SK-N-SH (cell line): ENCODE measurements around the gene LPCAT2. TPM values are rescaled to one million over a fixed set of nuclear protein-coding genes. Genes with fewer than 3 reads are reported as not detected.

Source experiments
- CTCF ChIA-PET: fragments of 300-600, 350-600 bp; formaldehyde crosslinking; extraction: SDS; loops from one replicate; lab custom pipeline; 2021; lab: Yijun Ruan, JAX
- POLR2A ChIA-PET: fragments of 350-600 bp; sonication (Branson Sonifier 250); formaldehyde crosslinking; extraction: SDS; loops from one replicate; lab custom pipeline; 2020; ENCODE audit warnings: antibody characterized with exemption, inconsistent platforms; lab: Yijun Ruan, JAX
- DNase-seq: peaks from one replicate; pipeline ENCODE4 v3.0.0; 2012
- H2AFZ ChIP-seq: fragments of 200-600 bp; sonication (generic); 2 replicates; pipeline ENCODE4 v1.8.1; 2016; ENCODE audit warnings: antibody characterized with exemption, mild to moderate bottlenecking, low read depth
- H3F3A ChIP-seq: fragments of 200-600 bp; sonication (generic); replicated peaks from 2 replicates; pipeline ENCODE3; 2016; ENCODE audit warnings: antibody characterized with exemption, mild to moderate bottlenecking; ENCODE audit not compliant: insufficient read depth
- H3K27ac ChIP-seq, 2 experiments: fragments of 200-500 bp in 1 of 2; fragments of 200-600 bp in 1 of 2; sonication (Bioruptor generic) in 1 of 2; sonication (generic), shearing (Covaris generic) in 1 of 2; 2 replicates each; pipeline versions ENCODE4 v1.5.1 to v1.6.1; 2014 to 2016; ENCODE audit warnings: low read depth in 2 of 2, inconsistent platforms in 1 of 2, low read length in 1 of 2, mild to moderate bottlenecking in 1 of 2, mixed read lengths in 1 of 2
- H3K27me3 ChIP-seq: fragments of 200-600 bp; sonication (generic), shearing (Covaris generic); 2 replicates; pipeline ENCODE4 v1.6.1; 2016; ENCODE audit warnings: mixed run types; ENCODE audit not compliant: insufficient read depth
- H3K36me3 ChIP-seq, 2 experiments: fragments of 200-500 bp in 1 of 2; fragments of 200-600 bp in 1 of 2; sonication (Bioruptor generic) in 1 of 2; sonication (generic) in 1 of 2; replicated peaks in 1 of 2; 2 replicates each; pipeline versions ENCODE3 to v1.5.1; 2014 to 2016; ENCODE audit warnings: low read length in 1 of 2, mild to moderate bottlenecking in 1 of 2; ENCODE audit not compliant: insufficient read depth in 2 of 2, control insufficient read depth in 1 of 2
- H3K4me1 ChIP-seq, 2 experiments: fragments of 200-500 bp in 1 of 2; fragments of 200-600 bp in 1 of 2; sonication (Bioruptor generic) in 1 of 2; sonication (generic), shearing (Covaris generic) in 1 of 2; 2 replicates each; pipeline versions ENCODE4 v1.5.1 to v1.6.1; 2014 to 2016; ENCODE audit warnings: low read depth in 1 of 2, low read length in 1 of 2, mixed run types in 1 of 2; ENCODE audit not compliant: insufficient read depth in 2 of 2, control insufficient read depth in 1 of 2
- H3K4me2 ChIP-seq: fragments of 200-600 bp; sonication (generic), shearing (Covaris generic); 2 replicates; pipeline ENCODE4 v1.6.1; 2017; ENCODE audit warnings: mixed run types
- H3K4me3 ChIP-seq, 2 experiments: fragments of 200-500 bp in 1 of 2; fragments of 200-600 bp in 1 of 2; sonication (Bioruptor generic) in 1 of 2; sonication (generic), shearing (Covaris generic) in 1 of 2; 2 replicates each; pipeline versions ENCODE4 v1.5.1 to v1.8.1; 2014 to 2016; ENCODE audit warnings: low read depth in 2 of 2, inconsistent platforms in 1 of 2, low read length in 1 of 2, mild to moderate bottlenecking in 1 of 2, mixed read lengths in 1 of 2, moderate library complexity in 1 of 2
- H3K79me2 ChIP-seq: fragments of 200-600 bp; sonication (generic); 2 replicates; pipeline ENCODE4 v1.8.1; 2017; ENCODE audit warnings: mild to moderate bottlenecking; ENCODE audit not compliant: insufficient read depth
- H3K9ac ChIP-seq: fragments of 200-600 bp; sonication (generic); 2 replicates; pipeline ENCODE4 v1.6.1; 2017; ENCODE audit warnings: mixed run types
- H3K9me2 ChIP-seq: fragments of 200-600 bp; sonication (generic); 2 replicates; pipeline ENCODE4 v1.6.1; 2017; ENCODE audit warnings: mixed run types
- H3K9me3 ChIP-seq: fragments of 200-600 bp; sonication (generic); 2 replicates; pipeline ENCODE4 v1.6.1; 2017; ENCODE audit warnings: mixed run types, mild to moderate bottlenecking, moderate library complexity
- H4K20me1 ChIP-seq: fragments of 200-600 bp; sonication (generic); 2 replicates; pipeline ENCODE4 v1.6.1; 2017; ENCODE audit warnings: mild to moderate bottlenecking, mixed run types; ENCODE audit not compliant: insufficient read depth
- ELF1 ChIP-seq: IDR thresholded peaks from 2 replicates; pipeline ENCODE4 v1.4.0; 2012
- EP300 ChIP-seq, 2 experiments: IDR thresholded peaks; 2 replicates each; pipeline versions ENCODE4 v1.4.0 to v1.6.1; 2012; ENCODE audit warnings: borderline replicate concordance in 1 of 2, low read depth in 1 of 2, low read length in 1 of 2
- EZH2phosphoT487 ChIP-seq: fragments of 200-600 bp; sonication (generic); IDR thresholded peaks from 2 replicates; pipeline ENCODE4 v1.6.1; 2017; ENCODE audit warnings: low read depth, mixed run types, mild to moderate bottlenecking, antibody characterized with exemption, moderate library complexity, borderline replicate concordance
- FOSL2 ChIP-seq: IDR thresholded peaks from 2 replicates; pipeline ENCODE4 v1.4.0; 2012; ENCODE audit warnings: low read depth, mild to moderate bottlenecking, moderate library complexity, borderline replicate concordance
- FOXJ3 ChIP-seq: sonication (generic); formaldehyde crosslinking; IDR thresholded peaks from 2 replicates; pipeline ENCODE4 v1.5.1; 2020; ENCODE audit warnings: mild to moderate bottlenecking, missing genetic modification reagents
- FOXM1 ChIP-seq: IDR thresholded peaks from 2 replicates; pipeline ENCODE4 v1.4.0; 2012; ENCODE audit warnings: low read depth, mild to moderate bottlenecking
- GABPA ChIP-seq: IDR thresholded peaks from 2 replicates; pipeline ENCODE4 v1.4.0; 2012; ENCODE audit warnings: low read depth, mild to moderate bottlenecking
- GATA2 ChIP-seq: sonication (generic); formaldehyde crosslinking; IDR thresholded peaks from 2 replicates; pipeline ENCODE4 v1.5.0; 2020; ENCODE audit warnings: mild to moderate bottlenecking, missing genetic modification reagents
- JUND ChIP-seq: IDR thresholded peaks from 2 replicates; pipeline ENCODE4 v1.4.0; 2012
- MAX ChIP-seq: IDR thresholded peaks from 2 replicates; pipeline ENCODE4 v1.4.0; 2012; ENCODE audit warnings: low read depth
- MEF2A ChIP-seq: IDR thresholded peaks from 2 replicates; pipeline ENCODE4 v1.4.0; 2012; ENCODE audit warnings: low read depth, borderline replicate concordance
- MXI1 ChIP-seq: IDR thresholded peaks from 2 replicates; pipeline ENCODE4 v1.6.1; 2012; ENCODE audit warnings: mild to moderate bottlenecking, low read depth, low read length, improper control_type of control experiment
- NFIC ChIP-seq: IDR thresholded peaks from 2 replicates; pipeline ENCODE4 v1.4.0; 2012; ENCODE audit warnings: borderline replicate concordance
- NRF1 ChIP-seq: IDR thresholded peaks from 2 replicates; pipeline ENCODE4 v1.6.1; 2012; ENCODE audit warnings: low read depth, mild to moderate bottlenecking, low read length
- PBX3 ChIP-seq: IDR thresholded peaks from 2 replicates; pipeline ENCODE4; 2012
- POLR2AphosphoS5 ChIP-seq: IDR thresholded peaks from 2 replicates; pipeline ENCODE4 v1.6.1; 2012; ENCODE audit warnings: low read depth, low read length
- RAD21 ChIP-seq: IDR thresholded peaks from 2 replicates; pipeline ENCODE4 v1.6.1; 2012; ENCODE audit warnings: mild to moderate bottlenecking, low read length
- RXRA ChIP-seq: IDR thresholded peaks from 2 replicates; pipeline ENCODE4 v1.4.0; 2012; ENCODE audit warnings: low read depth, mild to moderate bottlenecking, borderline replicate concordance
- SIN3A ChIP-seq: IDR thresholded peaks from 2 replicates; pipeline ENCODE4 v1.6.1; 2012; ENCODE audit warnings: low read depth, mild to moderate bottlenecking, low read length, moderate library complexity, borderline replicate concordance
- SMC3 ChIP-seq: IDR thresholded peaks from 2 replicates; pipeline ENCODE4 v1.6.1; 2012; ENCODE audit warnings: low read depth, low read length, improper control_type of control experiment
- TAF1 ChIP-seq: IDR thresholded peaks from 2 replicates; pipeline ENCODE4 v1.6.1; 2012; ENCODE audit warnings: low read depth, mild to moderate bottlenecking, low read length, moderate library complexity, borderline replicate concordance
- TCF12 ChIP-seq: IDR thresholded peaks from 2 replicates; pipeline ENCODE4 v1.4.0; 2012
- TEAD4 ChIP-seq: IDR thresholded peaks from 2 replicates; pipeline ENCODE4 v1.4.0; 2012; ENCODE audit warnings: mild to moderate bottlenecking, borderline replicate concordance; ENCODE audit not compliant: insufficient read depth
- USF1 ChIP-seq: IDR thresholded peaks from 2 replicates; pipeline ENCODE4 v1.4.0; 2012; ENCODE audit warnings: low read depth, borderline replicate concordance
- YY1 ChIP-seq: IDR thresholded peaks from 2 replicates; pipeline ENCODE4 v1.4.0; 2012; ENCODE audit warnings: low read depth, mild to moderate bottlenecking
- WGBS: methylation state at CpG from one replicate; pipeline ENCODE4 v1.1.6; 2017; ENCODE audit warnings: low lambda C conversion rate; 5-methylcytosine and 5-hydroxymethylcytosine counted together
- polyA plus RNA-seq, 3 experiments: library from polyadenylated mRNA; depleted of rRNA; stranded (reverse); fragments of >200 nt; gene quantifications; 2 replicates each; pipeline ENCODE4 v1.2.3, GENCODE V29; 2012
- TF ChIP-seq, protein P1 (sequence below): fragments of 200-600 bp; sonication (generic); IDR thresholded peaks from 2 replicates; pipeline ENCODE4 v1.6.1; 2017; ENCODE audit warnings: antibody characterized with exemption, mild to moderate bottlenecking, moderate library complexity
- TF ChIP-seq, protein P2 (sequence below): fragments of 150-350 bp; IDR thresholded peaks from 2 replicates; pipeline ENCODE4 v1.6.1; 2017; ENCODE audit warnings: antibody characterized with exemption, low read length, low read depth, borderline replicate concordance
- TF ChIP-seq, protein P3 (sequence below): IDR thresholded peaks from 2 replicates; pipeline ENCODE4 v1.4.0; 2012; ENCODE audit warnings: low read depth, borderline replicate concordance

Gene LPCAT2
- polyA plus RNA-seq, 1 of the 3 experiments (the other 2 are of a cell fraction) = 9.1 TPM

GRCh38 chr16:55542459-55543082, 33.7 kb downstream of the LPCAT2 start:
- peak overlapping the region in 1 of 2 experiments; percentile 65; a peak in 3 of 4 replicates for H3K27ac ChIP-seq
- WGBS = 88% methylated on average over 1 of the region's 1 CpG
- CTCF ChIA-PET = interaction anchor here (1.4 to 8.9 kb wide), 2 partner anchors 47 to 78 kb away, joined by 5 to 115 read pairs; no protein-coding TSS in a partner anchor
- TF ChIP-seq TCF12 (peak; percentile 57; the same call in 1 of the 2 replicates), SIN3A (no peak), JUND (peak; percentile 82), TAF1 (no peak), RXRA (no peak), YY1 (no peak), TEAD4 (no peak), POLR2AphosphoS5 (no peak), FOXJ3 (CRISPR knock-in tag) (no peak), EP300 (IDR thresholded peaks at IDR 0.05; ENCODE audit: borderline replicate concordance in 1 of 2, low read depth in 1 of 2, low read length in 1 of 2) (peak in 1 of 2 experiments; percentile 27; a peak in 1 of 4 replicates), USF1 (no peak), MAX (no peak), NFIC (peak; percentile 36; the same call in 1 of the 2 replicates), EZH2phosphoT487 (no peak), MXI1 (no peak), PBX3 (peak; percentile 94), FOSL2 (peak; percentile 85), ELF1 (no peak), GATA2 (CRISPR knock-in tag) (no peak), SMC3 (no peak), MEF2A (no peak), GABPA (no peak), NRF1 (no peak), FOXM1 (no peak), RAD21 (no peak)
- TF ChIP-seq, protein P1, sequence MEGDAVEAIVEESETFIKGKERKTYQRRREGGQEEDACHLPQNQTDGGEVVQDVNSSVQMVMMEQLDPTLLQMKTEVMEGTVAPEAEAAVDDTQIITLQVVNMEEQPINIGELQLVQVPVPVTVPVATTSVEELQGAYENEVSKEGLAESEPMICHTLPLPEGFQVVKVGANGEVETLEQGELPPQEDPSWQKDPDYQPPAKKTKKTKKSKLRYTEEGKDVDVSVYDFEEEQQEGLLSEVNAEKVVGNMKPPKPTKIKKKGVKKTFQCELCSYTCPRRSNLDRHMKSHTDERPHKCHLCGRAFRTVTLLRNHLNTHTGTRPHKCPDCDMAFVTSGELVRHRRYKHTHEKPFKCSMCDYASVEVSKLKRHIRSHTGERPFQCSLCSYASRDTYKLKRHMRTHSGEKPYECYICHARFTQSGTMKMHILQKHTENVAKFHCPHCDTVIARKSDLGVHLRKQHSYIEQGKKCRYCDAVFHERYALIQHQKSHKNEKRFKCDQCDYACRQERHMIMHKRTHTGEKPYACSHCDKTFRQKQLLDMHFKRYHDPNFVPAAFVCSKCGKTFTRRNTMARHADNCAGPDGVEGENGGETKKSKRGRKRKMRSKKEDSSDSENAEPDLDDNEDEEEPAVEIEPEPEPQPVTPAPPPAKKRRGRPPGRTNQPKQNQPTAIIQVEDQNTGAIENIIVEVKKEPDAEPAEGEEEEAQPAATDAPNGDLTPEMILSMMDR = no peak
- TF ChIP-seq, protein P2, sequence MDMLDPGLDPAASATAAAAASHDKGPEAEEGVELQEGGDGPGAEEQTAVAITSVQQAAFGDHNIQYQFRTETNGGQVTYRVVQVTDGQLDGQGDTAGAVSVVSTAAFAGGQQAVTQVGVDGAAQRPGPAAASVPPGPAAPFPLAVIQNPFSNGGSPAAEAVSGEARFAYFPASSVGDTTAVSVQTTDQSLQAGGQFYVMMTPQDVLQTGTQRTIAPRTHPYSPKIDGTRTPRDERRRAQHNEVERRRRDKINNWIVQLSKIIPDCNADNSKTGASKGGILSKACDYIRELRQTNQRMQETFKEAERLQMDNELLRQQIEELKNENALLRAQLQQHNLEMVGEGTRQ = no peak
- TF ChIP-seq, protein P3, sequence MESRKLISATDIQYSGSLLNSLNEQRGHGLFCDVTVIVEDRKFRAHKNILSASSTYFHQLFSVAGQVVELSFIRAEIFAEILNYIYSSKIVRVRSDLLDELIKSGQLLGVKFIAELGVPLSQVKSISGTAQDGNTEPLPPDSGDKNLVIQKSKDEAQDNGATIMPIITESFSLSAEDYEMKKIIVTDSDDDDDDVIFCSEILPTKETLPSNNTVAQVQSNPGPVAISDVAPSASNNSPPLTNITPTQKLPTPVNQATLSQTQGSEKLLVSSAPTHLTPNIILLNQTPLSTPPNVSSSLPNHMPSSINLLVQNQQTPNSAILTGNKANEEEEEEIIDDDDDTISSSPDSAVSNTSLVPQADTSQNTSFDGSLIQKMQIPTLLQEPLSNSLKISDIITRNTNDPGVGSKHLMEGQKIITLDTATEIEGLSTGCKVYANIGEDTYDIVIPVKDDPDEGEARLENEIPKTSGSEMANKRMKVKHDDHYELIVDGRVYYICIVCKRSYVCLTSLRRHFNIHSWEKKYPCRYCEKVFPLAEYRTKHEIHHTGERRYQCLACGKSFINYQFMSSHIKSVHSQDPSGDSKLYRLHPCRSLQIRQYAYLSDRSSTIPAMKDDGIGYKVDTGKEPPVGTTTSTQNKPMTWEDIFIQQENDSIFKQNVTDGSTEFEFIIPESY = no peak

More at GRCh38 chr16:55542459-55543082, 33.7 kb downstream of the LPCAT2 start:
- no peak overlapping the region for H2AFZ ChIP-seq
- no peaks in the 10 kb centered on the region for H3K9me2 ChIP-seq
- H3K4me3 ChIP-seq = no peak overlapping the region
- no peak for DNase-seq
- H3K4me2 ChIP-seq = peak overlapping the region; percentile 42; the same call in 1 of the 2 replicates
- no peaks in the 10 kb centered on the region for H3K79me2 ChIP-seq
- no peaks in the 10 kb centered on the region for H3K27me3 ChIP-seq
- H3K36me3 ChIP-seq = peaks cover 74 to 80% of the 10 kb centered on the region in 2 experiments
- no peaks in the 10 kb centered on the region for H3K9me3 ChIP-seq
- POLR2A ChIA-PET = no interaction called here
- peaks cover 9 to 15% of the 10 kb centered on the region in 2 experiments; a peak in 3 of 4 replicates for H3K4me1 ChIP-seq
- H4K20me1 ChIP-seq = no peaks in the 10 kb centered on the region
- no peak overlapping the region for H3K9ac ChIP-seq
- H3F3A ChIP-seq = peaks cover 26% of the 10 kb centered on the region
